Neutrophil (primary cell): Measurements from ENCODE around the gene MUC12.

ENCODE experiments used
- H3K27ac ChIP-seq: fragments of 200-600 bp; sonication (generic); 2 replicates; pipeline ENCODE4 v1.5.1; 2016; ENCODE audit warnings: mild to moderate bottlenecking, moderate library complexity
- H3K27me3 ChIP-seq: fragments of 200-600 bp; sonication (generic); 2 replicates; pipeline ENCODE4 v1.6.0; 2016; ENCODE audit warnings: mild to moderate bottlenecking
- H3K36me3 ChIP-seq: fragments of 200-600 bp; sonication (generic); 2 replicates; pipeline ENCODE4 v1.5.1; 2017
- H3K4me1 ChIP-seq, 2 experiments: fragments of 200-600 bp in 1 of 2; sonication (generic) in 1 of 2; 1 replicate in 1 of 2; 2 replicates in 1 of 2; pipeline versions ENCODE4 v1.5.1 to v1.6.1; 2013 to 2016; ENCODE audit warnings: low read depth in 1 of 2, low read length in 1 of 2, mild to moderate bottlenecking in 1 of 2, moderate library complexity in 1 of 2; ENCODE audit not compliant: control insufficient read depth in 1 of 2, insufficient read depth in 1 of 2
- H3K4me3 ChIP-seq, 2 experiments: fragments of 200-600 bp in 1 of 2; sonication (generic) in 1 of 2; 1 replicate in 1 of 2; 2 replicates in 1 of 2; pipeline ENCODE4 v1.5.1; 2013 to 2016; ENCODE audit warnings: low read depth in 1 of 2, low read length in 1 of 2, mild to moderate bottlenecking in 1 of 2, moderate library complexity in 1 of 2
- H3K9me3 ChIP-seq: fragments of 200-600 bp; sonication (generic); 2 replicates; pipeline ENCODE4 v1.5.1; 2016
- TF ChIP-seq, protein P1 (sequence below): fragments of 200-600 bp; sonication (generic); IDR thresholded peaks from 2 replicates; pipeline ENCODE4 v1.5.1; 2016; ENCODE audit warnings: antibody characterized with exemption

MUC12 gene

DNA sequence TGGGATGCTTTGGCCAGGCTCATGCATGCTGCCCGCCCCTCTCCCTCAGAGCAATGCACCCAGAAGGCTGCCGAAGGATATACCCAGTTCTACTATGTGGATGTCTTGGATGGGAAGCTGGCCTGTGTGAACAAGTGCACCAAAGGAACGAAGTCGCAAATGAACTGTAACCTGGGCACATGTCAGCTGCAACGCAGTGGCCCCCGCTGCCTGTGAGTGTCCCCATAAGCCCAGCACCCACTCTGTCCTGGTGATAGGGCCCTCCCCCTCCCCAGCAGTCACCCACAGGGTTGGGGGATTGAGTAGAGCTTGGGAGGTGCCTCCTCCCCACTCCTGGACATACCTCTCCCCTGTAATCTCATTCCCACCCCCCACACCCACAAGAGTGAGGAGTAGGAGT lies 43.6 kb downstream of the MUC12 start:
- no peaks in the 10 kb centered on the region for H3K9me3 ChIP-seq
- TF ChIP-seq, protein P1, sequence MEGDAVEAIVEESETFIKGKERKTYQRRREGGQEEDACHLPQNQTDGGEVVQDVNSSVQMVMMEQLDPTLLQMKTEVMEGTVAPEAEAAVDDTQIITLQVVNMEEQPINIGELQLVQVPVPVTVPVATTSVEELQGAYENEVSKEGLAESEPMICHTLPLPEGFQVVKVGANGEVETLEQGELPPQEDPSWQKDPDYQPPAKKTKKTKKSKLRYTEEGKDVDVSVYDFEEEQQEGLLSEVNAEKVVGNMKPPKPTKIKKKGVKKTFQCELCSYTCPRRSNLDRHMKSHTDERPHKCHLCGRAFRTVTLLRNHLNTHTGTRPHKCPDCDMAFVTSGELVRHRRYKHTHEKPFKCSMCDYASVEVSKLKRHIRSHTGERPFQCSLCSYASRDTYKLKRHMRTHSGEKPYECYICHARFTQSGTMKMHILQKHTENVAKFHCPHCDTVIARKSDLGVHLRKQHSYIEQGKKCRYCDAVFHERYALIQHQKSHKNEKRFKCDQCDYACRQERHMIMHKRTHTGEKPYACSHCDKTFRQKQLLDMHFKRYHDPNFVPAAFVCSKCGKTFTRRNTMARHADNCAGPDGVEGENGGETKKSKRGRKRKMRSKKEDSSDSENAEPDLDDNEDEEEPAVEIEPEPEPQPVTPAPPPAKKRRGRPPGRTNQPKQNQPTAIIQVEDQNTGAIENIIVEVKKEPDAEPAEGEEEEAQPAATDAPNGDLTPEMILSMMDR = no peak
- H3K4me3 ChIP-seq = no peak overlapping the region
- no peak overlapping the region for H3K27ac ChIP-seq
- H3K27me3 ChIP-seq = peaks cover 34% of the 10 kb centered on the region
- no peaks in the 10 kb centered on the region for H3K4me1 ChIP-seq
- H3K36me3 ChIP-seq = no peaks in the 10 kb centered on the region

DNA sequence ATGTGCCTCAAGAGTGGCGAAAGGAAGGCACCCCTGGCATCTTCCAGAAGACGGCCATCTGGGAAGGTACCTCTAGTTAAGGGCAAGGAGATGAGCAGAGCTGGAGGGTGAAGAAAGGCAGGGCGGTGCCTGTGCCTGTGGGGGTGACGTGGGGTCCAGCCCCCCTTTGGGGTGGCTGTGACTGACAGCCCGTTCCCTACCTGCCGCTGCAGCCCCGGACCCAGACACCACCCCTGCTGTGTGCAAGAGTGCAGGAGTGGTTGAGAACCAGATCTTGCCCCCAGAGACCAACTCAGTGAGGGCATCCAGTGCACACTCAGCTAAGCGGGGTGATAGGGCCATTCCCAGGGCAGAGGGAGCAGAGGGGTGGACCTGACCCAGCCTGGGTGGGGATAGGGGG lies 46.3 kb downstream of the MUC12 start:
- TF ChIP-seq, protein P1 = no peak
- H3K4me1 ChIP-seq = no peaks in the 10 kb centered on the region
- no peaks in the 10 kb centered on the region for H3K9me3 ChIP-seq
- H3K36me3 ChIP-seq = no peaks in the 10 kb centered on the region
- H3K27ac ChIP-seq = no peak overlapping the region
- no peak overlapping the region for H3K4me3 ChIP-seq
- peaks cover 60% of the 10 kb centered on the region for H3K27me3 ChIP-seq

DNA sequence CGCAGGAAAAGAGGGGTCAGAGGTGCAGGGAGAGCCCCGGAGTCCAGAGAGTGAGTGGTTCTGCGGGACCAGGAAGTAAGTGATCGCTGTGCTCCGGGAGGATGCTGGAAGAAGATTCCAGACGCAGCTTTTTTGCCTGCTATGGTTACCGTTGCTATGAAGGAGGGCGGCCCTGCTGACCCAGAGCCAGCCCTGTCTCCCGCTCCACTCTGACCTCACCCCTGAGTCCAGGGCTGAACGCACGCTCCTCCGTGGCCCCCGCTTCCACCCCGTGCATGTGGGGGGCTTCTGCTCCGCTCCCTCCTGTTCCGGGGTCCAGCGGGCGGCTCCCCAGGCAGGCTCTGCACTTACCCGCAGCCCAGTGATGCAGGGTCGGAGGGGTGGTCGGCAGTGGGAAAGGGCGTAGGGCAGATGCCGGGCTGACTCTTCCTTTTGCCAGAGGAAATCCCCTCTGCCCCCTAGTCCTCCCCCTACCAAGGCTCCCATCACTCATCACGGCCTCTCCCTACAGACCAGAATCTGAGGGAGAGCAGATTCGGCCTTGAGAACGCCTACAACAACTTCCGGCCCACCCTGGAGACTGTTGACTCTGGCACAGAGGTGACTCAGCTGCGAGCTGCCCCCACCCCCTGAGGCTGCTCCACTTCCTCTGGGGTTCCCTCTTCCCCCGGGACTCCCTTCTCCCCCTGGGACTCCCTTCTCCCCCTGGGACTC lies 47.9 kb downstream of the MUC12 start:
- Histone ChIP-seq H3K4me1 (no peaks in the 10 kb centered on the region), H3K9me3 (no peaks in the 10 kb centered on the region), H3K27ac (no peak overlapping the region), H3K36me3 (no peaks in the 10 kb centered on the region), H3K27me3 (peaks cover 61% of the 10 kb centered on the region), H3K4me3 (no peak overlapping the region)
- TF ChIP-seq, protein P1 = no peak

DNA sequence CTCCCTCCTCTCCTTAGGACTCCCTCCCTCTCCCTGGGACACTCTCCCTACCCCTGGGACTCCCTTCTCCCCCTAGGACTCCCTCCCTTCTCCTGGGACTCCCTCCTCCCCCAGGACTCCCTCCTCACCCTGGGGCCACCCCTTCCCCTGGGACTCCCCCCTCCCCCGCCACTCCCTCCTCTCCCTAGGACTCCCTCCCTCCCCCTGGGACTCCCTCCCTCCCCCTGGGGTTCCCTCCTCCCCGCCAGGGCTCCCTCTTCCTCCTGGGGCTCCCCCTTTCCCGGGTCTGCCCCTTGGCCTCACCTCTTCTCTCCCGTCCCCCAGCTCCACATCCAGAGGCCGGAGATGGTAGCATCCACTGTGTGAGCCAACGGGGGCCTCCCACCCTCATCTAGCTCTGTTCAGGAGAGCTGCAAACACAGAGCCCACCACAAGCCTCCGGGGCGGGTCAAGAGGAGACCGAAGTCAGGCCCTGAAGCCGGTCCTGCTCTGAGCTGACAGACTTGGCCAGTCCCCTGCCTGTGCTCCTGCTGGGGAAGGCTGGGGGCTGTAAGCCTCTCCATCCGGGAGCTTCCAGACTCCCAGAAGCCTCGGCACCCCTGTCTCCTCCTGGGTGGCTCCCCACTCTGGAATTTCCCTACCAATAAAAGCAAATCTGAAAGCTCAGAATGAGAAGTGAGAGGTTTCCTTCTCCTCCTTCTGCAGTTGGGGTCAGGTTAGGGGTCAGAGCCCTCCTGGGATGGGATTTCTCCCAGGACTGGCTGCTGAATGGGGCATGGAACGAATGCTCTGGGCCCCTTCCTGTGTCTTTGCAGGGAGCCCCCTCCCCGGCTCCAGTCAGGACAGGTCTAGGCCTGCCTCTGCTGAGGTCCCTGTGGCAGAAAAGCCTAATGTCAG lies 49.2 kb downstream of the MUC12 start:
- Histone ChIP-seq H3K27ac (no peak overlapping the region), H3K27me3 (peaks cover 61% of the 10 kb centered on the region), H3K4me3 (no peak overlapping the region), H3K4me1 (no peaks in the 10 kb centered on the region), H3K36me3 (no peaks in the 10 kb centered on the region), H3K9me3 (no peaks in the 10 kb centered on the region)
- TF ChIP-seq, protein P1 = no peak

DNA sequence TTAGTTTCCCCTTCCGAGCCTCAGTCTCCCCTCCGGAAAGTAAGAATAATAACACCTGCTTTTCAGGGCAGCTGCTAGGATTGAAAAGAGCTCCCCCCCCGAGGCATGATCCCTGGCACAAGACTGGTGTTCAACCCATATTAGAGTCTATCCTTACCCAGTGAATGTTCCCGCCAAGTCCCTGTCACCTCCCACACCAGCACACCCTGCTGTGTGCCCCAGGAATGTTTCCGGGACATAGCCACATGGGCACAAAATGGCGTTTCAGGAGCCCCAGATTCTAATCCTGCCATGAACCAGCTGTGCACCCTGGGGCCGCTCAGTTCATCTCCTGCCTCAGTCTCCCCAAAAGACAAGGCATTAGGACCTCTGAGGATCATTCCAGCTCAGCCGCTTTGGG lies 51.1 kb downstream of the MUC12 start:
- H3K36me3 ChIP-seq = no peaks in the 10 kb centered on the region
- TF ChIP-seq, protein P1 = no peak
- no peak overlapping the region for H3K27ac ChIP-seq
- no peaks in the 10 kb centered on the region for H3K4me1 ChIP-seq
- H3K4me3 ChIP-seq = no peak overlapping the region
- H3K27me3 ChIP-seq = peaks cover 51% of the 10 kb centered on the region
- H3K9me3 ChIP-seq = no peaks in the 10 kb centered on the region
